GM23338 (cell line): ENCODE results near the gene ANO7. TPM values are rescaled to one million over a fixed set of nuclear protein-coding genes. Genes with fewer than 3 reads are reported as not detected.

Source experiments
- ATAC-seq: fragments of 200-7000 bp; cut with Tn5 transposase; 3 replicates; pipeline ENCODE4 v1.9.1; 2020
- DNase-seq: peaks from one replicate; pipeline ENCODE4 v3.0.0-alpha.2; 2015; ENCODE audit warnings: low spot score
- H2AFZ ChIP-seq: fragments of 200-600 bp; sonication (generic); 2 replicates; pipeline ENCODE4 v1.8.0; 2016; ENCODE audit warnings: antibody characterized with exemption, mild to moderate bottlenecking, moderate library complexity
- H3F3A ChIP-seq: fragments of 200-600 bp; sonication (generic); replicated peaks from 2 replicates; pipeline ENCODE4 v1.8.0; 2017; ENCODE audit warnings: antibody characterized with exemption, mixed run types, low read depth
- H3K27ac ChIP-seq: fragments of 200-600 bp; sonication (generic); 2 replicates; pipeline ENCODE4 v1.6.1; 2016; ENCODE audit warnings: low read depth
- H3K27me3 ChIP-seq: fragments of 200-600 bp; sonication (generic); 2 replicates; pipeline ENCODE4 v1.8.0; 2016; ENCODE audit warnings: mild to moderate bottlenecking, mixed run types, moderate library complexity; ENCODE audit not compliant: insufficient read depth
- H3K36me3 ChIP-seq: fragments of 200-600 bp; sonication (generic); 2 replicates; pipeline ENCODE4 v1.8.0; 2016; ENCODE audit warnings: mild to moderate bottlenecking; ENCODE audit not compliant: insufficient read depth
- H3K4me1 ChIP-seq: fragments of 200-600 bp; sonication (generic); 2 replicates; pipeline ENCODE4 v1.8.0; 2016; ENCODE audit warnings: mild to moderate bottlenecking, moderate library complexity; ENCODE audit not compliant: insufficient read depth
- H3K4me2 ChIP-seq: fragments of 200-600 bp; sonication (generic); 2 replicates; pipeline ENCODE4 v1.7.1; 2017; ENCODE audit warnings: mixed run types
- H3K4me3 ChIP-seq: fragments of 200-600 bp; sonication (generic); 2 replicates; pipeline ENCODE4 v1.6.1; 2016; ENCODE audit warnings: mixed run types
- H3K79me2 ChIP-seq: fragments of 200-600 bp; sonication (generic); replicated peaks from 2 replicates; pipeline ENCODE4 v1.8.0; 2017; ENCODE audit warnings: mild to moderate bottlenecking; ENCODE audit not compliant: insufficient read depth
- H3K9me2 ChIP-seq: fragments of 200-600 bp; sonication (generic); 2 replicates; pipeline ENCODE4 v1.8.0; 2017; ENCODE audit not compliant: insufficient read depth
- H4K20me1 ChIP-seq: fragments of 200-600 bp; sonication (generic); replicated peaks from 2 replicates; pipeline ENCODE4 v1.8.0; 2017; ENCODE audit warnings: mild to moderate bottlenecking; ENCODE audit not compliant: insufficient read depth
- H3K27ac Mint-ChIP-seq: 2 replicates; pipeline ENCODE4 v1.8.0; 2020; ENCODE audit warnings: inconsistent platforms, mild to moderate bottlenecking, moderate library complexity, mixed read lengths
- H3K27me3 Mint-ChIP-seq: 3 replicates; pipeline ENCODE4 v1.8.0; 2022; ENCODE audit warnings: low read depth, mild to moderate bottlenecking, moderate library complexity, mixed read lengths, inconsistent platforms; ENCODE audit not compliant: insufficient read depth, poor library complexity
- H3K36me3 Mint-ChIP-seq: 3 replicates; pipeline ENCODE4 v1.8.0; 2021; ENCODE audit warnings: low read depth, mild to moderate bottlenecking, inconsistent platforms, moderate library complexity, mixed read lengths
- H3K4me1 Mint-ChIP-seq: 3 replicates; pipeline ENCODE4 v1.8.0; 2020; ENCODE audit warnings: mild to moderate bottlenecking, inconsistent platforms, mixed read lengths
- H3K4me3 Mint-ChIP-seq: 3 replicates; pipeline ENCODE4 v1.8.0; 2021; ENCODE audit warnings: moderate library complexity, mild to moderate bottlenecking, inconsistent platforms, mixed read lengths
- H3K9me3 Mint-ChIP-seq: 3 replicates; pipeline ENCODE4 v1.8.0; 2020; ENCODE audit warnings: moderate library complexity, mild to moderate bottlenecking, inconsistent platforms, mixed read lengths
- CTCF ChIP-seq, 2 experiments: fragments of 200-600 bp in 1 of 2; sonication (generic) in 1 of 2; conservative IDR thresholded peaks; 2 replicates each; pipeline versions ENCODE4 v1.5.1 to v1.6.1; 2016 to 2017; ENCODE audit warnings: antibody characterized with exemption in 2 of 2, low read depth in 2 of 2, mild to moderate bottlenecking in 2 of 2, moderate library complexity in 1 of 2
- ETS1 ChIP-seq: IDR thresholded peaks from 2 replicates; pipeline ENCODE4 v1.6.1; 2016; ENCODE audit warnings: antibody characterized with exemption
- EZH2 ChIP-seq: fragments of 200-600 bp; sonication (generic); IDR thresholded peaks from one replicate; pipeline ENCODE4 v1.8.0; 2017; ENCODE audit warnings: antibody characterized with exemption, mild to moderate bottlenecking, low read depth; ENCODE audit not compliant: unreplicated experiment
- NANOG ChIP-seq: IDR thresholded peaks from 2 replicates; pipeline ENCODE4 v1.6.1; 2016; ENCODE audit warnings: antibody characterized with exemption, borderline replicate concordance
- POLR2AphosphoS5 ChIP-seq: IDR thresholded peaks from 2 replicates; pipeline ENCODE4 v1.6.1; 2016; ENCODE audit warnings: antibody characterized with exemption, low read depth
- STAT1 ChIP-seq: IDR thresholded peaks from one replicate; pipeline ENCODE4 v1.6.1; 2016; ENCODE audit warnings: antibody characterized with exemption; ENCODE audit not compliant: unreplicated experiment
- ZNF331 ChIP-seq: fragments of 250-450 bp; sonication (Bioruptor Pico); IDR thresholded peaks from 2 replicates; pipeline ENCODE4 v1.5.0; 2020; ENCODE audit warnings: low read depth, mild to moderate bottlenecking, moderate library complexity
- ZNF462 ChIP-seq: fragments of 250-450 bp; sonication (Bioruptor Pico); IDR thresholded peaks from 2 replicates; pipeline ENCODE4 v1.5.0; 2020; ENCODE audit warnings: mild to moderate bottlenecking, moderate library complexity
- polyA plus RNA-seq: library from polyadenylated mRNA; unstranded; fragments of >200 nt; fragmentation: Nextera tagmentation; extraction: Ambion mirVana; gene quantifications from 2 replicates; pipeline ENCODE4 v1.2.1, GENCODE V29; 2016
- total RNA-seq: library from RNA; depleted of rRNA; stranded (reverse); fragments of >200 nt; shearing (Covaris generic); gene quantifications from 2 replicates; pipeline ENCODE4 v1.2.3, GENCODE V29; 2014

ANO7 gene
- total and polyA plus RNA-seq, 2 experiments from 2014 or later, result 3.6 to 5.1 TPM

GRCh38 chr2:241252778-241253475 is 64.5 kb downstream of the ANO7 start:
- Mint-ChIP-seq H3K9me3 (no peaks in the 10 kb centered on the region), H3K4me3 (no peak overlapping the region), H3K36me3 (peaks cover 96% of the 10 kb centered on the region), H3K27me3 (peaks cover 2% of the 10 kb centered on the region), H3K4me1 (no peaks in the 10 kb centered on the region), H3K27ac (no peak overlapping the region)
- no peaks in the 10 kb centered on the region for H3K9me2 ChIP-seq
- peaks cover 10% of the 10 kb centered on the region for H4K20me1 ChIP-seq
- TF ChIP-seq ZNF331 (CRISPR knock-in tag) (no peak), ETS1 (no peak), NANOG (no peak)
- peaks cover 90% of the 10 kb centered on the region for H3K36me3 ChIP-seq
- 0 out of 2 replicates have a peak, but pooled peaks cover 8% of the 10 kb centered on the region for H3K79me2 ChIP-seq
- no peaks in the 10 kb centered on the region for H3K27me3 ChIP-seq
- H3K4me1 ChIP-seq, result no peaks in the 10 kb centered on the region
- H3K27ac ChIP-seq, result no peak overlapping the region
- no peak overlapping the region for H3K4me3 ChIP-seq
- H3K4me2 ChIP-seq, result no peak overlapping the region
- DNase-seq (no peak), ATAC-seq (no peak)
- no peak overlapping the region for H2AFZ ChIP-seq
- no peaks in the 10 kb centered on the region for H3F3A ChIP-seq

- H4K20me1 ChIP-seq, result peaks cover 21% of the 10 kb centered on the region
- H3K4me1 Mint-ChIP-seq, result no peaks in the 10 kb centered on the region
- H3K9me2 ChIP-seq, result no peaks in the 10 kb centered on the region
- H3K4me1 ChIP-seq, result no peaks in the 10 kb centered on the region
- no peaks in the 10 kb centered on the region for H3F3A ChIP-seq
- TF ChIP-seq ZNF462 (CRISPR knock-in tag) (no peak), NANOG (no peak), EZH2 (no peak), STAT1 (no peak), ZNF331 (CRISPR knock-in tag) (no peak), POLR2AphosphoS5 (no peak), CTCF (conservative IDR thresholded peaks at IDR 0.05; ENCODE audit: low read depth in 2 of 2) (no peak)
- H3K79me2 ChIP-seq, result peaks cover 16% of the 10 kb centered on the region; the same call in 1 of the 2 replicates
- H3K36me3 ChIP-seq, result peaks cover 74% of the 10 kb centered on the region
- H3K27me3 Mint-ChIP-seq, result peaks cover 2% of the 10 kb centered on the region
- H3K4me2 ChIP-seq, result no peak overlapping the region
- DNase-seq, result no peak
- peaks cover 87% of the 10 kb centered on the region for H3K36me3 Mint-ChIP-seq
- no peak overlapping the region for H3K27ac Mint-ChIP-seq
- no peak overlapping the region for H3K4me3 Mint-ChIP-seq
- ATAC-seq, result no peak
- no peak overlapping the region for H2AFZ ChIP-seq
- H3K27me3 ChIP-seq, result no peaks in the 10 kb centered on the region
- no peak overlapping the region for H3K27ac ChIP-seq
- no peak overlapping the region for H3K4me3 ChIP-seq
- H3K9me3 Mint-ChIP-seq, result no peaks in the 10 kb centered on the region
Observed at GRCh38 chr2:241254904-241255351, 66.5 kb downstream of the ANO7 start.
